H1 (cell line): ENCODE data around the gene KPNA3. TPM values are rescaled to one million over a fixed set of nuclear protein-coding genes. Genes with fewer than 3 reads are reported as not detected.

Experiments
- CTCF ChIA-PET: fragments of 300-600 bp; sonication (Branson Sonifier 250); formaldehyde crosslinking; loops from one replicate; lab custom pipeline; 2021; ENCODE audit not compliant: partially characterized antibody; lab: Charles Lee
- POLR2A ChIA-PET: fragments of 300-600 bp; sonication (Branson Sonifier 250); formaldehyde crosslinking; loops from one replicate; lab custom pipeline; 2021; ENCODE audit warnings: inconsistent platforms; ENCODE audit not compliant: partially characterized antibody; lab: Charles Lee
- DNase-seq, 2 experiments: peaks; one replicate each; pipeline versions ENCODE4 v3.0.0 to v3.0.0-alpha.2; 2010 to 2022; ENCODE audit warnings: low spot score in 2 of 2, low read depth in 1 of 2, mixed read lengths in 1 of 2
- FAIRE-seq: peaks from 2 replicates; lab custom pipeline; 2011; peaks lifted over from hg19 to GRCh38; lab: Jason Lieb, UNC
- H2AFZ ChIP-seq: 2 replicates; pipeline ENCODE4 v1.8.1; 2012; ENCODE audit warnings: low read length, inconsistent platforms
- H2AK5ac ChIP-seq: 2 replicates; pipeline ENCODE4 v1.6.1; 2013; ENCODE audit warnings: low read depth, low read length
- H2BK120ac ChIP-seq: replicated peaks from 2 replicates; pipeline ENCODE3; 2013; ENCODE audit warnings: low read depth, low read length, inconsistent platforms
- H2BK12ac ChIP-seq: 2 replicates; pipeline ENCODE4 v1.6.1; 2013; ENCODE audit warnings: low read depth, low read length
- H2BK15ac ChIP-seq: 2 replicates; pipeline ENCODE4 v1.6.1; 2013; ENCODE audit warnings: low read length
- H2BK20ac ChIP-seq: 2 replicates; pipeline ENCODE4 v1.6.1; 2013; ENCODE audit warnings: low read length
- H2BK5ac ChIP-seq: 2 replicates; pipeline ENCODE4 v1.6.1; 2013; ENCODE audit warnings: low read depth, low read length
- H3K14ac ChIP-seq: 2 replicates; pipeline ENCODE4 v1.6.1; 2013; ENCODE audit warnings: inconsistent platforms; ENCODE audit not compliant: insufficient read length
- H3K18ac ChIP-seq: 2 replicates; pipeline ENCODE4 v1.6.1; 2013; ENCODE audit warnings: low read length; ENCODE audit errors: extremely low read depth
- H3K23ac ChIP-seq: 2 replicates; pipeline ENCODE4 v1.6.1; 2013; ENCODE audit warnings: inconsistent platforms; ENCODE audit not compliant: insufficient read length
- H3K23me2 ChIP-seq: 2 replicates; pipeline ENCODE4 v1.6.1; 2013; ENCODE audit warnings: low read depth, low read length
- H3K27ac ChIP-seq: 2 replicates; pipeline ENCODE4 v1.6.1; 2011; ENCODE audit warnings: low read depth, low read length, inconsistent platforms
- H3K27me3 ChIP-seq, 4 experiments: replicated peaks in 1 of 4; 1 replicate in 1 of 4; 2 replicates in 3 of 4; pipeline versions ENCODE4 v1.6.1 to v1.8.1; 2011 to 2013; ENCODE audit warnings: low read length in 3 of 4, mild to moderate bottlenecking in 3 of 4, inconsistent platforms in 2 of 4, mixed read lengths in 2 of 4, moderate library complexity in 1 of 4; ENCODE audit not compliant: control insufficient read depth in 3 of 4, insufficient read depth in 3 of 4; ENCODE audit errors: extremely low read depth in 1 of 4
- H3K36me3 ChIP-seq, 4 experiments: 2 replicates each; pipeline versions ENCODE4 v1.6.1 to v1.8.1; 2011 to 2013; ENCODE audit warnings: mild to moderate bottlenecking in 4 of 4, low read length in 3 of 4, moderate library complexity in 2 of 4, control low read depth in 1 of 4, inconsistent platforms in 1 of 4; ENCODE audit not compliant: insufficient read depth in 4 of 4, control insufficient read depth in 2 of 4
- H3K4ac ChIP-seq: replicated peaks from 2 replicates; pipeline ENCODE3; 2013; ENCODE audit warnings: low read length, low read depth, mixed read lengths, inconsistent platforms; ENCODE audit not compliant: insufficient read length
- H3K4me1 ChIP-seq, 4 experiments: replicated peaks in 1 of 4; 1 replicate in 1 of 4; 2 replicates in 3 of 4; pipeline versions ENCODE4 v1.6.1 to v1.8.1; 2011 to 2013; ENCODE audit warnings: low read length in 3 of 4, inconsistent platforms in 2 of 4, mixed read lengths in 1 of 4; ENCODE audit not compliant: insufficient read depth in 4 of 4, control insufficient read depth in 3 of 4
- H3K4me2 ChIP-seq, 2 experiments: 2 replicates each; pipeline versions ENCODE4 v1.6.1 to v1.8.1; 2011 to 2013; ENCODE audit warnings: low read depth in 2 of 2, low read length in 2 of 2, control low read depth in 1 of 2, inconsistent platforms in 1 of 2, mild to moderate bottlenecking in 1 of 2; ENCODE audit not compliant: insufficient read depth in 1 of 2
- H3K4me3 ChIP-seq, 4 experiments: fragments of 200-600, 300-600 bp in 1 of 4; sonication (generic), shearing (Covaris generic), sonication (Bioruptor Twin) in 1 of 4; 2 replicates each; pipeline versions ENCODE4 v1.5.1 to v1.8.1; 2011 to 2016; ENCODE audit warnings: low read length in 4 of 4, low read depth in 3 of 4, control low read depth in 2 of 4, inconsistent platforms in 2 of 4, mild to moderate bottlenecking in 2 of 4, mixed read lengths in 1 of 4, moderate library complexity in 1 of 4; ENCODE audit not compliant: insufficient read depth in 2 of 4; ENCODE audit errors: extremely low read depth in 1 of 4
- H3K56ac ChIP-seq: replicated peaks from 2 replicates; pipeline ENCODE3; 2013; ENCODE audit warnings: low read depth, mild to moderate bottlenecking, mixed read lengths, low read length, inconsistent platforms; ENCODE audit not compliant: insufficient read length
- H3K79me1 ChIP-seq: 2 replicates; pipeline ENCODE4 v1.6.1; 2013; ENCODE audit warnings: low read depth, low read length, control low read depth
- H3K79me2 ChIP-seq, 2 experiments: 2 replicates each; pipeline versions ENCODE4 v1.6.1 to v1.8.1; 2012 to 2013; ENCODE audit warnings: low read length in 2 of 2, mild to moderate bottlenecking in 2 of 2, inconsistent platforms in 1 of 2; ENCODE audit not compliant: insufficient read depth in 2 of 2, control insufficient read depth in 1 of 2
- H3K9ac ChIP-seq, 4 experiments: replicated peaks in 1 of 4; 1 replicate in 1 of 4; 2 replicates in 3 of 4; pipeline versions ENCODE4 v1.6.1 to v1.8.1; 2011 to 2013; ENCODE audit warnings: low read depth in 3 of 4, low read length in 3 of 4, control low read depth in 2 of 4, mild to moderate bottlenecking in 2 of 4, moderate library complexity in 2 of 4, inconsistent platforms in 1 of 4; ENCODE audit errors: extremely low read depth in 1 of 4
- H3K9me3 ChIP-seq, 2 experiments: 2 replicates each; pipeline versions ENCODE4 v1.6.1 to v1.8.1; 2012 to 2013; ENCODE audit warnings: mild to moderate bottlenecking in 2 of 2, moderate library complexity in 2 of 2, control low read depth in 1 of 2, inconsistent platforms in 1 of 2, low read depth in 1 of 2, low read length in 1 of 2, mixed read lengths in 1 of 2; ENCODE audit not compliant: insufficient read depth in 2 of 2
- H4K20me1 ChIP-seq, 2 experiments: replicated peaks in 1 of 2; 2 replicates each; pipeline versions ENCODE3 to v1.8.1; 2011 to 2013; ENCODE audit warnings: inconsistent platforms in 2 of 2, low read length in 2 of 2, mild to moderate bottlenecking in 1 of 2; ENCODE audit not compliant: insufficient read depth in 2 of 2, control insufficient read depth in 1 of 2
- H4K5ac ChIP-seq: 2 replicates; pipeline ENCODE4 v1.6.1; 2013; ENCODE audit warnings: low read length, low read depth, mixed read lengths, inconsistent platforms; ENCODE audit not compliant: insufficient read length
- H4K8ac ChIP-seq: 2 replicates; pipeline ENCODE4 v1.8.0; 2013; ENCODE audit warnings: mild to moderate bottlenecking, moderate library complexity, low read length, inconsistent platforms; ENCODE audit not compliant: insufficient read depth; ENCODE audit errors: extremely low read depth
- H4K91ac ChIP-seq: replicated peaks from 2 replicates; pipeline ENCODE3; 2013; ENCODE audit warnings: low read length, mixed read lengths, inconsistent platforms; ENCODE audit not compliant: insufficient read length
- ASH2L ChIP-seq: fragments of 200-600, 300-600 bp; sonication (generic); IDR thresholded peaks from one replicate; pipeline ENCODE4 v1.7.1; 2017; ENCODE audit warnings: low read length
- CBX5 ChIP-seq: fragments of 300-800, 300-1000 bp; sonication (generic); IDR thresholded peaks from 2 replicates; pipeline ENCODE4 v1.7.1; 2016; ENCODE audit warnings: antibody characterized with exemption, low read length, low read depth
- CEBPB ChIP-seq: IDR thresholded peaks from 2 replicates; pipeline ENCODE4 v1.6.1; 2012; ENCODE audit warnings: low read depth, low read length
- CREB1 ChIP-seq: IDR thresholded peaks from 2 replicates; pipeline ENCODE4 v1.6.1; 2012; ENCODE audit warnings: inconsistent platforms
- NANOG ChIP-seq: IDR thresholded peaks from 2 replicates; pipeline ENCODE4 v1.6.1; 2011; ENCODE audit warnings: low read length, low read depth, mild to moderate bottlenecking, inconsistent platforms; ENCODE audit not compliant: insufficient read depth, poor library complexity, severe bottlenecking
- POU5F1 ChIP-seq: IDR thresholded peaks from 2 replicates; pipeline ENCODE4 v1.6.1; 2011; ENCODE audit warnings: low read depth, mild to moderate bottlenecking, low read length, moderate library complexity
- RNF2 ChIP-seq: fragments of 200-900, 300-1000 bp; sonication (generic); IDR thresholded peaks from 2 replicates; pipeline ENCODE4 v1.7.1; 2016; ENCODE audit warnings: borderline replicate concordance, low read depth, mild to moderate bottlenecking, antibody characterized with exemption, low read length; ENCODE audit not compliant: poor library complexity, severe bottlenecking; ENCODE audit errors: missing control alignments
- RXRA ChIP-seq: IDR thresholded peaks from 2 replicates; pipeline ENCODE4 v1.6.1; 2011; ENCODE audit warnings: low read depth, mild to moderate bottlenecking, low read length, moderate library complexity; ENCODE audit not compliant: insufficient read depth
- SP2 ChIP-seq: IDR thresholded peaks from 2 replicates; pipeline ENCODE4 v1.6.1; 2012; ENCODE audit warnings: mild to moderate bottlenecking, low read length, inconsistent platforms
- TAF7 ChIP-seq: optimal IDR thresholded peaks from 2 replicates; pipeline ENCODE3; 2011; ENCODE audit warnings: low read depth, mild to moderate bottlenecking, inconsistent platforms, low read length, moderate library complexity, borderline replicate concordance
- TBP ChIP-seq: IDR thresholded peaks from 2 replicates; pipeline ENCODE4 v1.6.1; 2011; ENCODE audit warnings: low read depth, low read length, improper control_type of control experiment
- WGBS, 2 experiments: shearing (Covaris generic) in 1 of 2; methylation state at CpG; one replicate each; pipeline versions ENCODE4 v1.1.6 to v1.1.7; 2013 to 2015; ENCODE audit warnings: low lambda C conversion rate in 2 of 2, mixed read lengths in 2 of 2, inconsistent platforms in 1 of 2, low coverage in 1 of 2, missing lambda C conversion rate in 1 of 2; ENCODE audit not compliant: insufficient replicate concordance in 2 of 2, insufficient coverage in 1 of 2, insufficient read length in 1 of 2; ENCODE audit errors: extremely low coverage in 1 of 2, missing lambda C conversion rate in 1 of 2; 5-methylcytosine and 5-hydroxymethylcytosine counted together
- polyA plus RNA-seq, 7 experiments: library from polyadenylated mRNA; depleted of rRNA in 3 of 7; stranded (reverse) in 5 of 7; unstranded in 2 of 7; fragments of >200 nt in 5 of 7; fragments of 200-250 nt in 2 of 7; gene quantifications; 1 replicate in 5 of 7; 2 replicates in 1 of 7; 4 replicates in 1 of 7; pipeline versions ENCODE4 v1.2.1 to v1.2.3, GENCODE V29; 2011 to 2013; ENCODE audit warnings: missing spikeins in 2 of 7, mixed read lengths in 2 of 7
- total RNA-seq: library from RNA; stranded (reverse); fragmentation: NEBNext Ultra II Directional; extraction: Animal tissue kit (Norgen Biotek cat#: 25700); gene quantifications from 2 replicates; pipeline ENCODE4 v1.2.1, GENCODE V29; 2021
- TF ChIP-seq, protein P1 (sequence below), 3 experiments: IDR thresholded peaks; 1 replicate in 2 of 3; 2 replicates in 1 of 3; pipeline versions ENCODE4 v1.5.1 to v1.6.1; 2011; ENCODE audit warnings: low read length in 3 of 3, mild to moderate bottlenecking in 3 of 3, inconsistent platforms in 2 of 3, low read depth in 1 of 3, moderate library complexity in 1 of 3; ENCODE audit not compliant: insufficient read depth in 1 of 3; ENCODE audit errors: control extremely low read depth in 1 of 3

KPNA3 gene
- total and polyA plus RNA-seq, 2 of the 8 experiments (the other 6 are each of a cell fraction or from before 2014, with no cell fraction given): 21.4 to 63.2 TPM

DNA sequence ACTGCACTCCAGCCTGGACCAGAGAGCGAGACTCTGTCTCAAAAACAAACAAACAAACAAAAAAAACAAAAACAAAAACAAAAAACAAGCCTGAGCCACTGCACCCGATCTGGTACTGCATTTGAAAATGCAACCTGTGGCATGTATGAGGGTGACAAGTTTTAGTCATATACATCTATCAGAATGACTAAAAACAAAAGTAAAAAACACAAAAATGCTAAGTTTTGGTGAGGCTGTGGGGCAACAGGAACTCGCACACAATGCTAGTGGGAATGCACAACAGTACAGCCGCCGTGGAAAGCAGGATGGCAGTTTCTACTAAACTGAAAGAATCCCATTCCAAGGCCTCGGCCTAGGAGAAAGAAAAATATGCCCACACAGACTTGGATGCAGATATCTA lies 109.0 kb downstream of the KPNA3 start:
- Histone ChIP-seq H2BK12ac (no peak overlapping the region), H4K91ac (no peak overlapping the region), H3K9ac (no peak overlapping the region), H4K8ac (no peak overlapping the region), H3K4me2 (no peak overlapping the region), H3K27me3 (no peaks in the 10 kb centered on the region), H2BK5ac (no peak overlapping the region), H4K5ac (no peak overlapping the region), H3K23ac (no peak overlapping the region), H4K20me1 (peaks cover 0 to 12% of the 10 kb centered on the region in 2 experiments), H3K18ac (no peak overlapping the region), H2AFZ (no peak overlapping the region), H3K14ac (no peak overlapping the region), H3K79me1 (peaks cover 8% of the 10 kb centered on the region), H2BK20ac (no peak overlapping the region), H2BK15ac (no peak overlapping the region), H3K79me2 (peaks cover 13 to 81% of the 10 kb centered on the region in 2 experiments), H3K27ac (no peak overlapping the region), H3K23me2 (no peaks in the 10 kb centered on the region), H3K4ac (no peak overlapping the region), H2BK120ac (no peak overlapping the region), H3K56ac (no peak overlapping the region), H3K4me3 (no peak overlapping the region), H3K36me3 (peaks cover 0 to 31% (median 18%) of the 10 kb centered on the region in 4 experiments; a peak in 6 of 8 replicates), H3K4me1 (no peaks in the 10 kb centered on the region), H2AK5ac (no peak overlapping the region), H3K9me3 (peaks cover 9 to 14% of the 10 kb centered on the region in 2 experiments; a peak in 3 of 4 replicates)
- ChIA-PET CTCF (interaction anchor here (1.1 kb wide), 1 partner anchor 13 kb away, joined by 4 read pairs; no protein-coding TSS in a partner anchor), POLR2A (interaction anchor here (0.9 to 1.6 kb wide), 2 partner anchors 8 to 64 kb away, joined by 3 to 6 read pairs; partner anchors contain the start of gene EBPL)
- 96% methylated on average over 6 of the region's 6 CpGs; no CpG with 5 or more reads in 1 of the 2 experiments for WGBS, 2 experiments
- DNase-seq: no peak
- FAIRE-seq: no peak
- TF ChIP-seq NANOG (no peak), CBX5 (no peak), RXRA (no peak), CREB1 (no peak), CEBPB (no peak), POU5F1 (no peak), TBP (no peak), TAF7 (no peak), SP2 (no peak), ASH2L (no peak), RNF2 (no peak)
- TF ChIP-seq, protein P1, sequence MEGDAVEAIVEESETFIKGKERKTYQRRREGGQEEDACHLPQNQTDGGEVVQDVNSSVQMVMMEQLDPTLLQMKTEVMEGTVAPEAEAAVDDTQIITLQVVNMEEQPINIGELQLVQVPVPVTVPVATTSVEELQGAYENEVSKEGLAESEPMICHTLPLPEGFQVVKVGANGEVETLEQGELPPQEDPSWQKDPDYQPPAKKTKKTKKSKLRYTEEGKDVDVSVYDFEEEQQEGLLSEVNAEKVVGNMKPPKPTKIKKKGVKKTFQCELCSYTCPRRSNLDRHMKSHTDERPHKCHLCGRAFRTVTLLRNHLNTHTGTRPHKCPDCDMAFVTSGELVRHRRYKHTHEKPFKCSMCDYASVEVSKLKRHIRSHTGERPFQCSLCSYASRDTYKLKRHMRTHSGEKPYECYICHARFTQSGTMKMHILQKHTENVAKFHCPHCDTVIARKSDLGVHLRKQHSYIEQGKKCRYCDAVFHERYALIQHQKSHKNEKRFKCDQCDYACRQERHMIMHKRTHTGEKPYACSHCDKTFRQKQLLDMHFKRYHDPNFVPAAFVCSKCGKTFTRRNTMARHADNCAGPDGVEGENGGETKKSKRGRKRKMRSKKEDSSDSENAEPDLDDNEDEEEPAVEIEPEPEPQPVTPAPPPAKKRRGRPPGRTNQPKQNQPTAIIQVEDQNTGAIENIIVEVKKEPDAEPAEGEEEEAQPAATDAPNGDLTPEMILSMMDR (IDR thresholded peaks at IDR 0.05; ENCODE audit: control extremely low read depth in 1 of 3, insufficient read depth in 1 of 3, low read depth in 1 of 3, low read length in 3 of 3): no peak
